ENCODE results near the gene PLPP3. TPM values are rescaled to one million over a fixed set of nuclear protein-coding genes. Genes with fewer than 3 reads are reported as not detected.
A peak's percentile ranks its signal among the peaks of the same experiment; 100 is the strongest.

PLPP3 gene
- total RNA-seq, 1 experiment from 2014 or later = 26.7 TPM

DNA sequence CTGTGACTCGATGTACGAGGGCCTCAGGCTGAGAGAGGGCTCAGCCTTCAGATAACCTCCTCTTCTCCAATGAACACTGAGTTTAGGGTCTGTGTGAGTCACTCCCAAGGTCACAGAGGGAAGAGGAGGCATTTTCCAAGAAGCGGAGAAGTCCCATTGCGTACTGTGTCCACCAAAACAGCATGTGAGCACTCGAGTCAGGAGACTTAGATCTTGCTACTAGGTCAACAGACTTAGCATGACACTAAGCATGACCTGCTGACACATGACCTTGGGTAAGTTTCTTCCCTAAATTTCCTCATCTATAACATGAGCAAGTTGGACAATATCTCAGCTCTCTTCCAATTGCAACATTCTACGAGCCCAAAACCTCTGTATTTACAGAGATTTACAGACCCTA is 68.0 kb downstream of the PLPP3 start:
- Histone ChIP-seq H3K4ac (ENCODE audit: low read depth, low read length) (no peak overlapping the region), H3K23ac (ENCODE audit: insufficient read length, low read depth, low read length) (no peak overlapping the region), H3K79me2 (ENCODE audit: insufficient read depth, low read length) (no peaks in the 10 kb centered on the region), H2AFZ (ENCODE audit: low read length) (no peak overlapping the region), H3K23me2 (ENCODE audit: insufficient read length, low read depth, low read length, poor library complexity, severe bottlenecking) (no peaks in the 10 kb centered on the region), H4K8ac (replicated peaks; ENCODE audit: insufficient read length, low read depth, low read length) (no peak overlapping the region), H2BK15ac (ENCODE audit: low read depth, low read length) (no peak overlapping the region), H3K18ac (ENCODE audit: insufficient read length, low read depth, low read length) (no peak overlapping the region), H3K79me1 (ENCODE audit: insufficient read depth, low read depth, low read length, poor library complexity, severe bottlenecking) (no peaks in the 10 kb centered on the region), H3K4me2 (ENCODE audit: insufficient read depth, insufficient read length, low read length) (no peak overlapping the region), H3K56ac (ENCODE audit: insufficient read length, low read depth, low read length) (no peak overlapping the region), H3K27me3 (ENCODE audit: insufficient read depth, low read length) (no peaks in the 10 kb centered on the region), H2BK12ac (ENCODE audit: insufficient read length, low read depth, low read length) (no peak overlapping the region), H3K4me1 (ENCODE audit: insufficient read depth, low read length) (peaks cover 13% of the 10 kb centered on the region), H3K9me3 (ENCODE audit: control insufficient read depth, low read depth, low read length) (no peaks in the 10 kb centered on the region), H3K9ac (ENCODE audit: extremely low read depth, insufficient read length, low read length) (no peak overlapping the region), H2AK5ac (ENCODE audit: insufficient read length, low read length) (no peak overlapping the region), H3K27ac (ENCODE audit: insufficient read length, low read depth, low read length) (no peak overlapping the region), H4K5ac (ENCODE audit: insufficient read length, low read depth, low read length) (no peak overlapping the region), H2BK120ac (ENCODE audit: low read depth, low read length, poor library complexity, severe bottlenecking) (no peak overlapping the region), H2BK20ac (ENCODE audit: low read depth, low read length, poor library complexity, severe bottlenecking) (no peak overlapping the region), H3T11ph (ENCODE audit: low read length) (no peak overlapping the region), H4K91ac (ENCODE audit: insufficient read length, low read depth, low read length) (no peak overlapping the region), H2BK5ac (ENCODE audit: insufficient read length, low read length) (no peak overlapping the region), H4K20me1 (ENCODE audit: control insufficient read depth, insufficient read depth, insufficient read length) (no peaks in the 10 kb centered on the region), H3K14ac (ENCODE audit: insufficient read depth, low read length) (no peak overlapping the region)
- H3K9me3 Mint-ChIP-seq = no peaks in the 10 kb centered on the region
- H3K27me3 Mint-ChIP-seq (ENCODE audit: low read depth) = no peaks in the 10 kb centered on the region
- H3K36me3 Mint-ChIP-seq (ENCODE audit: insufficient read depth in 1 of 3, low read depth in 3 of 3) = peaks cover 37 to 76% (median 62%) of the 10 kb centered on the region in 3 experiments; a peak in 6 of 7 replicates
- TF ChIP-seq, protein P1, sequence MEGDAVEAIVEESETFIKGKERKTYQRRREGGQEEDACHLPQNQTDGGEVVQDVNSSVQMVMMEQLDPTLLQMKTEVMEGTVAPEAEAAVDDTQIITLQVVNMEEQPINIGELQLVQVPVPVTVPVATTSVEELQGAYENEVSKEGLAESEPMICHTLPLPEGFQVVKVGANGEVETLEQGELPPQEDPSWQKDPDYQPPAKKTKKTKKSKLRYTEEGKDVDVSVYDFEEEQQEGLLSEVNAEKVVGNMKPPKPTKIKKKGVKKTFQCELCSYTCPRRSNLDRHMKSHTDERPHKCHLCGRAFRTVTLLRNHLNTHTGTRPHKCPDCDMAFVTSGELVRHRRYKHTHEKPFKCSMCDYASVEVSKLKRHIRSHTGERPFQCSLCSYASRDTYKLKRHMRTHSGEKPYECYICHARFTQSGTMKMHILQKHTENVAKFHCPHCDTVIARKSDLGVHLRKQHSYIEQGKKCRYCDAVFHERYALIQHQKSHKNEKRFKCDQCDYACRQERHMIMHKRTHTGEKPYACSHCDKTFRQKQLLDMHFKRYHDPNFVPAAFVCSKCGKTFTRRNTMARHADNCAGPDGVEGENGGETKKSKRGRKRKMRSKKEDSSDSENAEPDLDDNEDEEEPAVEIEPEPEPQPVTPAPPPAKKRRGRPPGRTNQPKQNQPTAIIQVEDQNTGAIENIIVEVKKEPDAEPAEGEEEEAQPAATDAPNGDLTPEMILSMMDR (conservative IDR thresholded peaks at IDR 0.05) = no peak
- H3K4me1 Mint-ChIP-seq = peaks cover 47 to 50% of the 10 kb centered on the region in 2 experiments
- no CpG with 5 or more reads among the region's 6 CpGs for WGBS (ENCODE audit: extremely low coverage, insufficient read length, low lambda C conversion rate)
- no peak for DNase-seq
- peak overlapping the region in 2 of 3 experiments; percentile 2 to 11; a peak in 3 of 7 replicates for H3K27ac Mint-ChIP-seq
- no peak overlapping the region for H3K4me3 Mint-ChIP-seq

All from H9 (cell line).